HepG2 (cell line): ENCODE data around the gene NFKBIA.

Source experiments
- ZBTB2 ChIP-seq: sonication (generic); formaldehyde crosslinking; IDR thresholded peaks from 2 replicates; pipeline ENCODE4 v1.8.0; 2022; ENCODE audit warnings: low read depth, missing genetic modification reagents
- ZBTB40 ChIP-seq, 2 experiments: fragments of 450-650 bp in 1 of 2; sonication (generic) in 1 of 2; formaldehyde crosslinking in 1 of 2; IDR thresholded peaks; 2 replicates each; pipeline versions ENCODE4 v1.6.1 to v1.8.0; 2016 to 2022; ENCODE audit warnings: antibody characterized with exemption in 1 of 2, mild to moderate bottlenecking in 1 of 2, missing genetic modification reagents in 1 of 2
- ZFX ChIP-seq: sonication (generic); formaldehyde crosslinking; IDR thresholded peaks from 2 replicates; pipeline ENCODE4 v1.4.0; 2020; ENCODE audit warnings: mild to moderate bottlenecking, low read depth, missing genetic modification reagents, moderate library complexity
- ZNF101 ChIP-seq: sonication (generic); formaldehyde crosslinking; IDR thresholded peaks from 2 replicates; pipeline ENCODE4 v1.4.0; 2020; ENCODE audit warnings: mild to moderate bottlenecking, low read depth, missing genetic modification reagents, borderline replicate concordance
- ZNF605 ChIP-seq: sonication (generic); formaldehyde crosslinking; IDR thresholded peaks from 2 replicates; pipeline ENCODE4 v1.8.0; 2022; ENCODE audit warnings: mild to moderate bottlenecking, missing genetic modification reagents
- ZNF713 ChIP-seq: sonication (generic); formaldehyde crosslinking; IDR thresholded peaks from 2 replicates; pipeline ENCODE4 v1.4.0; 2020; ENCODE audit warnings: mild to moderate bottlenecking, missing genetic modification reagents
- TF ChIP-seq, protein P1 (sequence below): sonication (generic); formaldehyde crosslinking; IDR thresholded peaks from 2 replicates; pipeline ENCODE4 v1.5.0; 2020; ENCODE audit warnings: mild to moderate bottlenecking, missing genetic modification reagents, moderate library complexity
- TF ChIP-seq, protein P2 (sequence below): sonication (generic); formaldehyde crosslinking; IDR thresholded peaks from 2 replicates; pipeline ENCODE4 v1.4.0; 2020; ENCODE audit warnings: missing genetic modification reagents, mild to moderate bottlenecking, borderline replicate concordance

DNA sequence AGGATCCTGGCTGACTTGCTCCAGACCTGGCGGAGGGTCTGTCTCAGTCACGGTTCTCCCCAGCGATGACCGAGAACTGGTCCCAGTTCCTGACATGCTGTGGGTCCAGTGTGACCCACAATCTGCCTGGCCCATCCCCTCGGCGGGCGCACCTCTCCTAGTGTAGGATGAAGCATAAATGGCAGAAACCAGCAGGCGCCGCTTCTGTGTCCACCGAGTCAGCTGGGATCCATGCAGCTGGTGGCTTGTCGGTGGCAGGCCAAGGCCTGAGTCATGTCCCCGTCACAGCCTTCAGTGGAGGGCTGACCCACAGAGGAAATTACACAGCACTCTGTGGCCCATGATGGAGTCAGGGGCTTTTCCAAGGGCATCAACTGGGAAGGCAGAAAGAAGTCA, 38.5 kb downstream of the NFKBIA start:
- TF ChIP-seq ZNF101 (CRISPR knock-in tag) (no peak), ZNF713 (no peak), ZNF605 (CRISPR knock-in tag) (no peak), ZFX (CRISPR knock-in tag) (no peak), ZBTB2 (CRISPR knock-in tag) (no peak), ZBTB40 (IDR thresholded peaks at IDR 0.05) (no peak), ZBTB40 (CRISPR knock-in tag; IDR thresholded peaks at IDR 0.05) (no peak)
- TF ChIP-seq, protein P1, sequence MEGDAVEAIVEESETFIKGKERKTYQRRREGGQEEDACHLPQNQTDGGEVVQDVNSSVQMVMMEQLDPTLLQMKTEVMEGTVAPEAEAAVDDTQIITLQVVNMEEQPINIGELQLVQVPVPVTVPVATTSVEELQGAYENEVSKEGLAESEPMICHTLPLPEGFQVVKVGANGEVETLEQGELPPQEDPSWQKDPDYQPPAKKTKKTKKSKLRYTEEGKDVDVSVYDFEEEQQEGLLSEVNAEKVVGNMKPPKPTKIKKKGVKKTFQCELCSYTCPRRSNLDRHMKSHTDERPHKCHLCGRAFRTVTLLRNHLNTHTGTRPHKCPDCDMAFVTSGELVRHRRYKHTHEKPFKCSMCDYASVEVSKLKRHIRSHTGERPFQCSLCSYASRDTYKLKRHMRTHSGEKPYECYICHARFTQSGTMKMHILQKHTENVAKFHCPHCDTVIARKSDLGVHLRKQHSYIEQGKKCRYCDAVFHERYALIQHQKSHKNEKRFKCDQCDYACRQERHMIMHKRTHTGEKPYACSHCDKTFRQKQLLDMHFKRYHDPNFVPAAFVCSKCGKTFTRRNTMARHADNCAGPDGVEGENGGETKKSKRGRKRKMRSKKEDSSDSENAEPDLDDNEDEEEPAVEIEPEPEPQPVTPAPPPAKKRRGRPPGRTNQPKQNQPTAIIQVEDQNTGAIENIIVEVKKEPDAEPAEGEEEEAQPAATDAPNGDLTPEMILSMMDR (CRISPR knock-in tag): no peak
- TF ChIP-seq, protein P2, sequence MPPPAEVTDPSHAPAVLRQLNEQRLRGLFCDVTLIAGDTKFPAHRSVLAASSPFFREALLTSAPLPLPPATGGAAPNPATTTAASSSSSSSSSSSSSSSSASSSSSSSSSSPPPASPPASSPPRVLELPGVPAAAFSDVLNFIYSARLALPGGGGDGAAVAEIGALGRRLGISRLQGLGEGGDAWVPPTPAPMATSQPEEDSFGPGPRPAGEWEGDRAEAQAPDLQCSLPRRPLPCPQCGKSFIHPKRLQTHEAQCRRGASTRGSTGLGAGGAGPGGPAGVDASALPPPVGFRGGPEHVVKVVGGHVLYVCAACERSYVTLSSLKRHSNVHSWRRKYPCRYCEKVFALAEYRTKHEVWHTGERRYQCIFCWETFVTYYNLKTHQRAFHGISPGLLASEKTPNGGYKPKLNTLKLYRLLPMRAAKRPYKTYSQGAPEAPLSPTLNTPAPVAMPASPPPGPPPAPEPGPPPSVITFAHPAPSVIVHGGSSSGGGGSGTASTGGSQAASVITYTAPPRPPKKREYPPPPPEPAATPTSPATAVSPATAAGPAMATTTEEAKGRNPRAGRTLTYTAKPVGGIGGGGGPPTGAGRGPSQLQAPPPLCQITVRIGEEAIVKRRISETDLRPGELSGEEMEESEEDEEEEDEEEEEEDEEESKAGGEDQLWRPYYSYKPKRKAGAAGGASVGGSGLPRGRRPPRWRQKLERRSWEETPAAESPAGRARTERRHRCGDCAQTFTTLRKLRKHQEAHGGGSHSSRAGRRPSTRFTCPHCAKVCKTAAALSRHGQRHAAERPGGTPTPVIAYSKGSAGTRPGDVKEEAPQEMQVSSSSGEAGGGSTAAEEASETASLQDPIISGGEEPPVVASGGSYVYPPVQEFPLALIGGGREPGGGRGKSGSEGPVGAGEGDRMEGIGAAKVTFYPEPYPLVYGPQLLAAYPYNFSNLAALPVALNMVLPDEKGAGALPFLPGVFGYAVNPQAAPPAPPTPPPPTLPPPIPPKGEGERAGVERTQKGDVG: no peak
